H54 (cell line): ENCODE results near the gene AOC1.

Experiments
- DNase-seq: peaks from one replicate; pipeline ENCODE4 v3.0.0; 2011; ENCODE audit warnings: low spot score, mixed read lengths; ENCODE audit not compliant: insufficient read length
- FAIRE-seq: peaks from 3 replicates; lab custom pipeline; 2011; peaks lifted over from hg19 to GRCh38; lab: Jason Lieb, UNC
- POLR2A ChIP-seq: IDR thresholded peaks from 2 replicates; pipeline ENCODE4 v1.6.1; 2011; ENCODE audit warnings: low read depth, mild to moderate bottlenecking, low read length

AOC1 gene

GRCh38 chr7:150823484-150824126 lies 28.7 kb upstream of the AOC1 start:
- FAIRE-seq = no peak
- TF ChIP-seq POLR2A = no peak

GRCh38 chr7:150824379-150825177 lies 27.7 kb upstream of the AOC1 start:
- no peak for FAIRE-seq
- TF ChIP-seq POLR2A = no peak

More at GRCh38 chr7:150823484-150824126, 28.7 kb upstream of the AOC1 start:
- DNase-seq = no peak

GRCh38 chr7:150826061-150826849 lies 26.1 kb upstream of the AOC1 start:
- no peak for DNase-seq
- TF ChIP-seq POLR2A = no peak
- no peak for FAIRE-seq

More at GRCh38 chr7:150824379-150825177, 27.7 kb upstream of the AOC1 start:
- DNase-seq = no peak

- DNase-seq (no peak), FAIRE-seq (no peak)
- no peak for TF ChIP-seq POLR2A
These were observed 23.9 kb upstream of the AOC1 start for GRCh38 chr7:150828384-150828783.

GRCh38 chr7:150829426-150829825 lies 22.9 kb upstream of the AOC1 start:
- no peak for TF ChIP-seq POLR2A
- DNase-seq (no peak), FAIRE-seq (no peak)

GRCh38 chr7:150830937-150831336 lies 21.4 kb upstream of the AOC1 start:
- no peak for TF ChIP-seq POLR2A
- DNase-seq (no peak), FAIRE-seq (no peak)

GRCh38 chr7:150831851-150832250 lies 20.5 kb upstream of the AOC1 start:
- FAIRE-seq (no peak), DNase-seq (no peak)
- TF ChIP-seq POLR2A = no peak

GRCh38 chr7:150835019-150835418 lies 17.3 kb upstream of the AOC1 start:
- FAIRE-seq = no peak

GRCh38 chr7:150835702-150836280 lies 16.5 kb upstream of the AOC1 start:
- FAIRE-seq = no peak
- no peak for DNase-seq
- no peak for TF ChIP-seq POLR2A

More at GRCh38 chr7:150835019-150835418, 17.3 kb upstream of the AOC1 start:
- no peak for TF ChIP-seq POLR2A
- no peak for DNase-seq

GRCh38 chr7:150838965-150839650 lies 13.2 kb upstream of the AOC1 start:
- DNase-seq = no peak
- TF ChIP-seq POLR2A = no peak
- no peak for FAIRE-seq

- no peak for FAIRE-seq
- TF ChIP-seq POLR2A = no peak
- no peak for DNase-seq
These were observed 10.3 kb upstream of the AOC1 start for GRCh38 chr7:150842018-150842417.

GRCh38 chr7:150842716-150843115 lies 9.6 kb upstream of the AOC1 start:
- TF ChIP-seq POLR2A = no peak
- FAIRE-seq (no peak), DNase-seq (no peak)

GRCh38 chr7:150845421-150845861 lies 6.9 kb upstream of the AOC1 start:
- DNase-seq = no peak
- TF ChIP-seq POLR2A = no peak
- no peak for FAIRE-seq
